ENCODE results near the gene ZNF683. TPM values are rescaled to one million over a fixed set of nuclear protein-coding genes. Genes with fewer than 3 reads are reported as not detected.

The ZNF683 gene
- total RNA-seq, 2 donors from 2014 or later = 0.47 TPM; not detected in 1

GRCh38 chr1:26411624-26412074 is 39.1 kb upstream of the ZNF683 start:
- H3K9me3 ChIP-seq = no peaks in the 10 kb centered on the region
- DNase-seq = no peak
- H3K36me3 ChIP-seq = no peaks in the 10 kb centered on the region
- no peak overlapping the region for H3K4me3 ChIP-seq
- H3K27ac ChIP-seq = no peak overlapping the region
- H3K27me3 ChIP-seq = peaks cover 43% of the 10 kb centered on the region
- H3K4me1 ChIP-seq = no peaks in the 10 kb centered on the region
- intact Hi-C loops (cut with DNase I) = no loop called here
- H3K9ac ChIP-seq (ENCODE audit: low read depth in 2 of 2, low read length in 2 of 2) = no peak overlapping the region
- no peak for TF ChIP-seq CTCF (IDR thresholded peaks at IDR 0.05)

- no peak within 1 kb of the TSS for H3K27ac ChIP-seq
- intact Hi-C loops (cut with DNase I) = no loop called here
- no peak within 1 kb of the TSS for H3K4me3 ChIP-seq
- no peak within 1 kb of the TSS for H3K9ac ChIP-seq (ENCODE audit: low read depth in 2 of 2, low read length in 2 of 2)
- peaks cover 43% of the 10 kb centered on the region for H3K27me3 ChIP-seq
- no peak for TF ChIP-seq CTCF (IDR thresholded peaks at IDR 0.05)
- H3K9me3 ChIP-seq = no peaks in the 10 kb centered on the region
- no peak for DNase-seq
- H3K4me1 ChIP-seq = no peaks in the 10 kb centered on the region
- H3K36me3 ChIP-seq = no peaks in the 10 kb centered on the region
Observed at GRCh38 chr1:26410706-26411623, 38.4 kb upstream of the ZNF683 start, which contains the start of gene LIN28A. Gene LIN28A (plus strand): TSS chr1:26410817. CDS start chr1:26410892, 75 bp downstream.

- Histone ChIP-seq H3K27ac (no peak overlapping the region), H3K36me3 (no peaks in the 10 kb centered on the region), H3K9me3 (no peaks in the 10 kb centered on the region), H3K9ac (ENCODE audit: low read depth in 2 of 2, low read length in 2 of 2) (no peak overlapping the region), H3K27me3 (peaks cover 37% of the 10 kb centered on the region), H3K4me1 (no peaks in the 10 kb centered on the region), H3K4me3 (no peak overlapping the region)
- no peak for TF ChIP-seq CTCF (IDR thresholded peaks at IDR 0.05)
- intact Hi-C loops (cut with DNase I) = no loop called here
- DNase-seq = no peak
Observed at GRCh38 chr1:26409191-26409807, 36.7 kb upstream of the ZNF683 start.

GRCh38 chr1:26408604-26409003 is 36.1 kb upstream of the ZNF683 start:
- peaks cover 36% of the 10 kb centered on the region for H3K27me3 ChIP-seq
- no peak overlapping the region for H3K4me3 ChIP-seq
- intact Hi-C loops (cut with DNase I) = no loop called here
- no peaks in the 10 kb centered on the region for H3K4me1 ChIP-seq
- DNase-seq = peak; percentile 70
- TF ChIP-seq CTCF (IDR thresholded peaks at IDR 0.05) = no peak
- H3K27ac ChIP-seq = no peak overlapping the region
- H3K36me3 ChIP-seq = no peaks in the 10 kb centered on the region
- no peak overlapping the region for H3K9ac ChIP-seq (ENCODE audit: low read depth in 2 of 2, low read length in 2 of 2)
- no peaks in the 10 kb centered on the region for H3K9me3 ChIP-seq

- TF ChIP-seq CTCF (IDR thresholded peaks at IDR 0.05) = no peak
- Histone ChIP-seq H3K36me3 (no peaks in the 10 kb centered on the region), H3K4me1 (no peaks in the 10 kb centered on the region), H3K9me3 (no peaks in the 10 kb centered on the region), H3K9ac (ENCODE audit: low read depth in 2 of 2, low read length in 2 of 2) (no peak overlapping the region), H3K27me3 (peaks cover 7% of the 10 kb centered on the region), H3K27ac (no peak overlapping the region), H3K4me3 (no peak overlapping the region)
- intact Hi-C loops (cut with DNase I) = no loop called here
- DNase-seq = no peak
Observed at GRCh38 chr1:26405281-26405915, 32.8 kb upstream of the ZNF683 start.
